Thymus (tissue), 11 donors: Measurements from ENCODE around the gene EP400. TPM values are rescaled to one million over a fixed set of nuclear protein-coding genes. Genes with fewer than 3 reads are reported as not detected.
A peak's percentile ranks its signal among the peaks of the same experiment; 100 is the strongest.
"Not testable (repeated sequence)": the region's sequence is repeated elsewhere in the genome, so short reads cannot be mapped to it uniquely, and the experiment has no call there.

Experiments used
- DNase-seq, 9 donors: peaks; one replicate each; pipeline ENCODE4 v3.0.0-alpha.2; 2013; ENCODE audit warnings: low spot score in 9 of 9, low read depth in 6 of 9, missing footprints in 1 of 9
- H3K27ac ChIP-seq, 2 donors: one replicate each; pipeline ENCODE4 v1.5.1; 2013; ENCODE audit warnings: control low read depth in 1 of 2, low read depth in 1 of 2, low read length in 1 of 2, mild to moderate bottlenecking in 1 of 2, moderate library complexity in 1 of 2
- H3K27me3 ChIP-seq, 2 donors: one replicate each; pipeline ENCODE4 v1.5.1; 2013; ENCODE audit warnings: low read length in 1 of 2; ENCODE audit not compliant: control insufficient read depth in 2 of 2, insufficient read depth in 1 of 2
- H3K36me3 ChIP-seq, 2 donors: one replicate each; pipeline ENCODE4 v1.5.1; 2013; ENCODE audit warnings: low read length in 1 of 2, mild to moderate bottlenecking in 1 of 2, moderate library complexity in 1 of 2; ENCODE audit not compliant: control insufficient read depth in 2 of 2, insufficient read depth in 2 of 2
- H3K4me1 ChIP-seq, 2 donors: one replicate each; pipeline ENCODE4 v1.5.1; 2013; ENCODE audit warnings: low read length in 2 of 2; ENCODE audit not compliant: control insufficient read depth in 2 of 2, insufficient read depth in 2 of 2
- H3K4me3 ChIP-seq, 2 donors: one replicate each; pipeline ENCODE4 v1.5.1; 2013; ENCODE audit warnings: low read length in 2 of 2, control low read depth in 1 of 2, mild to moderate bottlenecking in 1 of 2
- H3K9me3 ChIP-seq, 2 donors: one replicate each; pipeline ENCODE4 v1.5.1; 2013; ENCODE audit warnings: low read length in 1 of 2, mild to moderate bottlenecking in 1 of 2; ENCODE audit not compliant: control insufficient read depth in 2 of 2, insufficient read depth in 1 of 2
- WGBS: extraction: QIAGEN DNeasy Blood & Tissue Kit; methylation state at CpG from one replicate; pipeline ENCODE4 v1.1.7; 2013; 5-methylcytosine and 5-hydroxymethylcytosine counted together
- polyA plus RNA-seq: library from polyadenylated mRNA; stranded (reverse); fragments of 200-250 nt; gene quantifications from one replicate; pipeline ENCODE4 v1.2.3, GENCODE V29; 2013
- total RNA-seq: library from RNA; stranded (reverse); fragments of 120-200 nt; gene quantifications from one replicate; pipeline ENCODE4 v1.2.4, GENCODE V29; 2013
- donor health status: healthy.

The EP400 gene
- total and polyA plus RNA-seq, 2 donors, result 4.6 to 28.9 TPM

GRCh38 chr12:131959116-131959515, 9.4 kb downstream of the EP400 start:
- H3K4me1 ChIP-seq, result peaks cover 0 to 9% of the 10 kb centered on the region in 2 donors
- no peak for DNase-seq
- no peaks in the 10 kb centered on the region for H3K9me3 ChIP-seq
- no peak overlapping the region for H3K4me3 ChIP-seq
- no peak overlapping the region for H3K27ac ChIP-seq
- 96% methylated on average over 4 of the region's 4 CpGs for WGBS
- H3K36me3 ChIP-seq, result peaks cover 10 to 12% of the 10 kb centered on the region in 2 donors
- H3K27me3 ChIP-seq, result no peaks in the 10 kb centered on the region

GRCh38 chr12:131959641-131960589, 10.2 kb downstream of the EP400 start:
- H3K4me3 ChIP-seq, result no peak overlapping the region
- DNase-seq, result no peak
- peaks cover 10 to 12% of the 10 kb centered on the region in 2 donors for H3K36me3 ChIP-seq
- H3K9me3 ChIP-seq, result no peaks in the 10 kb centered on the region
- WGBS, result 97% methylated on average over 16 of the region's 16 CpGs
- H3K27me3 ChIP-seq, result no peaks in the 10 kb centered on the region
- peaks cover 0 to 9% of the 10 kb centered on the region in 2 donors for H3K4me1 ChIP-seq
- H3K27ac ChIP-seq, result no peak overlapping the region

GRCh38 chr12:131960590-131961325, 11.0 kb downstream of the EP400 start:
- H3K4me3 ChIP-seq, H3K27me3 ChIP-seq, H3K27ac ChIP-seq, DNase-seq, H3K9me3 ChIP-seq, H3K4me1 ChIP-seq: not testable (repeated sequence)
- WGBS, result 98% methylated on average over 21 of the region's 30 CpGs
- H3K36me3 ChIP-seq, result peaks cover 10 to 12% of the 10 kb centered on the region in 2 donors

GRCh38 chr12:131961328-131961727, 11.6 kb downstream of the EP400 start:
- WGBS, result over 99% methylated on average over 12 of the region's 20 CpGs
- not testable (repeated sequence) for H3K27me3 ChIP-seq, DNase-seq, H3K4me3 ChIP-seq, H3K9me3 ChIP-seq, H3K4me1 ChIP-seq, H3K27ac ChIP-seq
- peaks cover 10 to 12% of the 10 kb centered on the region in 2 donors for H3K36me3 ChIP-seq

- Histone ChIP-seq H3K9me3 (no peaks in the 10 kb centered on the region), H3K4me1 (peaks cover 0 to 9% of the 10 kb centered on the region in 2 donors), H3K36me3 (peaks cover 10 to 12% of the 10 kb centered on the region in 2 donors), H3K27ac (no peak overlapping the region), H3K27me3 (no peaks in the 10 kb centered on the region), H3K4me3 (no peak overlapping the region)
- no peak for DNase-seq
- 95% methylated on average over 8 of the region's 8 CpGs for WGBS
Measured at GRCh38 chr12:131962069-131962468, 12.3 kb downstream of the EP400 start.

GRCh38 chr12:131963381-131963780, 13.6 kb downstream of the EP400 start:
- no peaks in the 10 kb centered on the region for H3K27me3 ChIP-seq
- 82% methylated on average over 4 of the region's 4 CpGs for WGBS
- no peaks in the 10 kb centered on the region for H3K9me3 ChIP-seq
- DNase-seq, result peak in 1 of 9 donors; percentile 18
- H3K27ac ChIP-seq, result no peak overlapping the region
- H3K4me1 ChIP-seq, result peaks cover 0 to 5% of the 10 kb centered on the region in 2 donors
- H3K36me3 ChIP-seq, result peaks cover 10 to 12% of the 10 kb centered on the region in 2 donors
- H3K4me3 ChIP-seq, result no peak overlapping the region

- Histone ChIP-seq H3K36me3 (peaks cover 10 to 11% of the 10 kb centered on the region in 2 donors), H3K27me3 (no peaks in the 10 kb centered on the region), H3K27ac (no peak overlapping the region), H3K9me3 (no peaks in the 10 kb centered on the region), H3K4me1 (no peaks in the 10 kb centered on the region), H3K4me3 (no peak overlapping the region)
- 98% methylated on average over 2 of the region's 2 CpGs for WGBS
- no peak for DNase-seq
Measured at GRCh38 chr12:131965073-131965472, 15.3 kb downstream of the EP400 start.

- no peak for DNase-seq
- 79% methylated on average over 1 of the region's 1 CpG for WGBS
Measured at GRCh38 chr12:131971226-131971625, 21.5 kb downstream of the EP400 start.

GRCh38 chr12:131975228-131975627, 25.5 kb downstream of the EP400 start:
- Histone ChIP-seq H3K4me1 (no peaks in the 10 kb centered on the region), H3K9me3 (no peaks in the 10 kb centered on the region), H3K27me3 (no peaks in the 10 kb centered on the region), H3K27ac (no peak overlapping the region), H3K36me3 (peaks cover 6 to 9% of the 10 kb centered on the region in 2 donors), H3K4me3 (no peak overlapping the region)
- no peak for DNase-seq
- 94% methylated on average over 8 of the region's 8 CpGs for WGBS

More at GRCh38 chr12:131971226-131971625, 21.5 kb downstream of the EP400 start:
- H3K36me3 ChIP-seq, result peaks cover 0 to 4% of the 10 kb centered on the region in 2 donors
- H3K9me3 ChIP-seq, result no peaks in the 10 kb centered on the region
- H3K27me3 ChIP-seq, result no peaks in the 10 kb centered on the region
- H3K4me1 ChIP-seq, result no peaks in the 10 kb centered on the region
- H3K4me3 ChIP-seq, result no peak overlapping the region
- no peak overlapping the region for H3K27ac ChIP-seq
